ENCODE measurements around the gene CLEC4G. TPM values are rescaled to one million over a fixed set of nuclear protein-coding genes. Genes with fewer than 3 reads are reported as not detected.

CLEC4G gene
- polyA plus RNA-seq, 1 donor (not counting 4 experiments of a cell fraction or from before 2014, with no cell fraction given), result not detected

DNA sequence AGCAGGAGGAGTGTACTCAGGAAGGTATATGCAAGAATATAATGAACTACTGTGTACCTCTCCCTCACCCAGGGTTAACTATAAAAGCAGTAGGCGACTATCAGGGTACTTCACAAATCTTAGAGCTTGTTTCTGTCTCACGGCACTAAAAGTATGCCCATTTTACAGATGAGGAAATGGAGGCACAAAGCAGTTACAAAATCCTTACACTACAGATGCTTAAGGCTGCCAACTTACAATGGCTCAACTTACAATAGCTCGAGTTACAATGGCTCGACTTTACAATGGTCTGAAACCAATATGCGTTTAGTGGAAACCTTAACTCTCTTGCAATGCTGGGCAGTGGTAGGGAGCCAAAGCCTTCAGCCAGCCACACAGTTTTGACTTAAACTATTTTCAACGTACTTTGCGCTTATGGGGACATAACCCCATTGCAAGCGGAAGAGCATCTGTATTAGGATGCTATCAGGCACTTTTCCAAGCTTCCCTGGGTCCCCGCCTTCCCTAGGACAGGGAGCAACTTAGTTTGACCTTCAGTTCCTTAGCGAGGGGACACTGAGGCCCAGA is 34.1 kb downstream of the CLEC4G start:
- no peaks in the 10 kb centered on the region for H3K9me3 ChIP-seq (ENCODE audit: control insufficient read depth, low read depth, low read length)
- dilution Hi-C loops (cut with MboI; ENCODE audit: extremely low pct_ligation_motif_present, low sequenced_read_pairs), result no loop called here
- H3K4me1 ChIP-seq (ENCODE audit: control insufficient read depth, extremely low read depth, insufficient read depth, low read length), result no peaks in the 10 kb centered on the region
- no peak for TF ChIP-seq EZH2 (IDR thresholded peaks at IDR 0.05; ENCODE audit: low read length)
- TF ChIP-seq, protein P1, sequence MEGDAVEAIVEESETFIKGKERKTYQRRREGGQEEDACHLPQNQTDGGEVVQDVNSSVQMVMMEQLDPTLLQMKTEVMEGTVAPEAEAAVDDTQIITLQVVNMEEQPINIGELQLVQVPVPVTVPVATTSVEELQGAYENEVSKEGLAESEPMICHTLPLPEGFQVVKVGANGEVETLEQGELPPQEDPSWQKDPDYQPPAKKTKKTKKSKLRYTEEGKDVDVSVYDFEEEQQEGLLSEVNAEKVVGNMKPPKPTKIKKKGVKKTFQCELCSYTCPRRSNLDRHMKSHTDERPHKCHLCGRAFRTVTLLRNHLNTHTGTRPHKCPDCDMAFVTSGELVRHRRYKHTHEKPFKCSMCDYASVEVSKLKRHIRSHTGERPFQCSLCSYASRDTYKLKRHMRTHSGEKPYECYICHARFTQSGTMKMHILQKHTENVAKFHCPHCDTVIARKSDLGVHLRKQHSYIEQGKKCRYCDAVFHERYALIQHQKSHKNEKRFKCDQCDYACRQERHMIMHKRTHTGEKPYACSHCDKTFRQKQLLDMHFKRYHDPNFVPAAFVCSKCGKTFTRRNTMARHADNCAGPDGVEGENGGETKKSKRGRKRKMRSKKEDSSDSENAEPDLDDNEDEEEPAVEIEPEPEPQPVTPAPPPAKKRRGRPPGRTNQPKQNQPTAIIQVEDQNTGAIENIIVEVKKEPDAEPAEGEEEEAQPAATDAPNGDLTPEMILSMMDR (optimal IDR thresholded peaks at IDR 0.05 in 1 of 3, IDR thresholded peaks at IDR 0.05 in 1 of 3, conservative IDR thresholded peaks at IDR 0.05 in 1 of 3; ENCODE audit: extremely low read depth in 1 of 3, insufficient read depth in 2 of 3, low read length in 3 of 3), result no peak
- no peak overlapping the region for H3K4me2 ChIP-seq (ENCODE audit: control insufficient read depth, extremely low read depth, insufficient read depth, low read depth, low read length)
- no peak overlapping the region for H3K27ac ChIP-seq (ENCODE audit: control insufficient read depth, insufficient read depth, low read length)
- no peak overlapping the region for H3K4me3 ChIP-seq (ENCODE audit: control insufficient read depth in 2 of 3, extremely low read depth in 1 of 3, insufficient read depth in 2 of 3, low read depth in 1 of 3, low read length in 3 of 3)
- H4K20me1 ChIP-seq (ENCODE audit: control insufficient read depth, extremely low read depth, insufficient read depth, low read length), result no peaks in the 10 kb centered on the region
- H3K27me3 ChIP-seq (ENCODE audit: control insufficient read depth, extremely low read depth, insufficient read depth, low read length), result peaks cover 21% of the 10 kb centered on the region
- no peak for FAIRE-seq
- no peaks in the 10 kb centered on the region for H3K9me1 ChIP-seq (ENCODE audit: control insufficient read depth, extremely low read depth, insufficient read depth, low read length)
- no peak overlapping the region for H2AFZ ChIP-seq (ENCODE audit: control insufficient read depth, low read length)
- H3K36me3 ChIP-seq (ENCODE audit: control insufficient read depth in 2 of 2, extremely low read depth in 1 of 2, insufficient read depth in 2 of 2, low read length in 2 of 2), result no peaks in the 10 kb centered on the region
- no peak for DNase-seq (ENCODE audit: low read depth, low spot score)
- no peaks in the 10 kb centered on the region for H3K79me2 ChIP-seq (ENCODE audit: control insufficient read depth, insufficient read depth, low read length)
- H3K9ac ChIP-seq (ENCODE audit: control insufficient read depth, extremely low read depth, insufficient read depth, low read length), result no peak overlapping the region

DNA sequence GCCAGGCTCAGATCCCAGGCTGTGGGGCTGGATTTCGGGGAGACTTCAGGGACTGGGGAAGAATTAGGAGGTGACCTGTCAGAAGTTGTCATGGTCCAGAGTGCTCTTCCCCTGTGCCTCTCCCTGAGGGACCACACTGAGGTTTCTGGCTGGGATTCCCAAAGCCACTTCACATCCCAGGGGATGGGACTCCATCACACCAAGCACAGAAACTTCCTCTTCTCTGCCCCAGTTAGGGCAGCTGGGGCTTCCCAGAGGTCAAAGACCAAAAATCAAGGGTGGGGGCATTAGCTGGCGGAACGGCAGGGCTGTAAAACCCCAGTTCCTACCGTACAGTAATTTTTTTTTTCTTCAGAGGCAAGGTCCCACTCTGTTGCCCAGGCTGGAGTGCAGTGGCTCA is 37.4 kb downstream of the CLEC4G start:
- H3K27ac ChIP-seq (ENCODE audit: control insufficient read depth, insufficient read depth, low read length), result no peak overlapping the region
- no peak overlapping the region for H3K9ac ChIP-seq (ENCODE audit: control insufficient read depth, extremely low read depth, insufficient read depth, low read length)
- H3K4me2 ChIP-seq (ENCODE audit: control insufficient read depth, extremely low read depth, insufficient read depth, low read depth, low read length), result no peak overlapping the region
- DNase-seq (ENCODE audit: low read depth, low spot score) (no peak), FAIRE-seq (no peak)
- H3K79me2 ChIP-seq (ENCODE audit: control insufficient read depth, insufficient read depth, low read length), result no peaks in the 10 kb centered on the region
- no peaks in the 10 kb centered on the region for H3K9me1 ChIP-seq (ENCODE audit: control insufficient read depth, extremely low read depth, insufficient read depth, low read length)
- H3K36me3 ChIP-seq (ENCODE audit: control insufficient read depth in 2 of 2, extremely low read depth in 1 of 2, insufficient read depth in 2 of 2, low read length in 2 of 2), result no peaks in the 10 kb centered on the region
- no peak overlapping the region for H3K4me3 ChIP-seq (ENCODE audit: control insufficient read depth in 2 of 3, extremely low read depth in 1 of 3, insufficient read depth in 2 of 3, low read depth in 1 of 3, low read length in 3 of 3)
- peaks cover 21% of the 10 kb centered on the region for H3K27me3 ChIP-seq (ENCODE audit: control insufficient read depth, extremely low read depth, insufficient read depth, low read length)
- H3K9me3 ChIP-seq (ENCODE audit: control insufficient read depth, low read depth, low read length), result peaks cover 3% of the 10 kb centered on the region
- H3K4me1 ChIP-seq (ENCODE audit: control insufficient read depth, extremely low read depth, insufficient read depth, low read length), result no peaks in the 10 kb centered on the region
- H2AFZ ChIP-seq (ENCODE audit: control insufficient read depth, low read length), result no peak overlapping the region
- dilution Hi-C loops (cut with MboI; ENCODE audit: extremely low pct_ligation_motif_present, low sequenced_read_pairs), result no loop called here
- H4K20me1 ChIP-seq (ENCODE audit: control insufficient read depth, extremely low read depth, insufficient read depth, low read length), result no peaks in the 10 kb centered on the region
- TF ChIP-seq EZH2 (IDR thresholded peaks at IDR 0.05; ENCODE audit: low read length), result no peak
- TF ChIP-seq, protein P1 (optimal IDR thresholded peaks at IDR 0.05 in 1 of 3, IDR thresholded peaks at IDR 0.05 in 1 of 3, conservative IDR thresholded peaks at IDR 0.05 in 1 of 3; ENCODE audit: extremely low read depth in 1 of 3, insufficient read depth in 2 of 3, low read length in 3 of 3), result no peak

Data from keratinocyte (primary cell).